Psoas muscle (tissue), 8 donors: ENCODE results near the gene UNC5B. TPM values are rescaled to one million over a fixed set of nuclear protein-coding genes. Genes with fewer than 3 reads are reported as not detected.

Experiments used
- ATAC-seq, 4 donors: fragments of 200-7000 bp; cut with Tn5 transposase; one replicate each; pipeline ENCODE4 v1.9.1; 2020; ENCODE audit warnings: moderate library complexity in 3 of 4, mild to moderate bottlenecking in 2 of 4
- DNase-seq, 2 donors: peaks; one replicate each; pipeline ENCODE4 v3.0.0-alpha.2; 2020
- H3K27ac ChIP-seq: fragments of 200-600 bp; one replicate; pipeline ENCODE4 v1.8.0; 2022
- H3K27me3 ChIP-seq, 3 donors: fragments of 200-600 bp in 1 of 3; one replicate each; pipeline versions ENCODE4 v1.6.1 to v1.8.0; 2013 to 2022; ENCODE audit warnings: low read length in 2 of 3, mild to moderate bottlenecking in 2 of 3, moderate library complexity in 1 of 3; ENCODE audit not compliant: insufficient read depth in 3 of 3
- H3K36me3 ChIP-seq, 2 donors: fragments of 200-600 bp in 1 of 2; one replicate each; pipeline versions ENCODE4 v1.6.1 to v1.8.0; 2013 to 2022; ENCODE audit warnings: low read depth in 1 of 2, mild to moderate bottlenecking in 1 of 2, moderate library complexity in 1 of 2; ENCODE audit not compliant: insufficient read depth in 1 of 2
- H3K4me1 ChIP-seq: fragments of 200-600 bp; one replicate; pipeline ENCODE4 v1.8.0; 2022
- H3K4me3 ChIP-seq: fragments of 200-600 bp; one replicate; pipeline ENCODE4 v1.8.0; 2022; ENCODE audit warnings: mild to moderate bottlenecking
- H3K9me3 ChIP-seq: fragments of 200-600 bp; one replicate; pipeline ENCODE4 v1.8.0; 2022
- CTCF ChIP-seq: fragments of 200-600 bp; IDR thresholded peaks from one replicate; pipeline ENCODE4 v1.8.0; 2022; ENCODE audit warnings: antibody characterized with exemption
- WGBS, 3 donors: extraction: QIAGEN DNeasy Blood & Tissue Kit; methylation state at CpG; one replicate each; pipeline versions ENCODE4 v1.1.6 to v1.1.7; 2013; 5-methylcytosine and 5-hydroxymethylcytosine counted together
- intact Hi-C, 2 donors: fragments of 100-400 bp; cut with DNase I; formaldehyde crosslinking; loops; one replicate each; pipeline versions ENCODE4 v1.11.0 to v1.14.2; 2022
- polyA plus RNA-seq, 3 donors: library from polyadenylated mRNA; stranded (reverse); fragments of 200-250 nt; gene quantifications; one replicate each; pipeline ENCODE4 v1.2.3, GENCODE V29; 2013
- total RNA-seq, 4 donors: library from RNA; stranded (reverse); fragmentation: NEBNext Ultra II Directional in 2 of 4; extraction: Animal tissue kit (Norgen Biotek cat#: 25700) in 2 of 4; gene quantifications; one replicate each; pipeline versions ENCODE4 v1.2.1 to v1.2.4, GENCODE V29; 2021 to 2023
- donor health status: healthy with polysubstance abuse.
- donor health status: DM: no; HTN: no; CAD: no; lungs with moderate emphysema.
- donor health status: Bipolar disorder and iron deficiency.
- donor health status: healthy.
- donor health status: DM: yes; HTN: yes; CAD: no.
- donor health status: DM: no; HTN: no; CAD: no.
- donor health status: DM: no; HTN: no; CAD: no.
- donor health status: DM: yes; HTN: yes; CAD: no.

The UNC5B gene
- total and polyA plus RNA-seq, 7 donors, result 0.65 to 5.7 (median 1.3) TPM

DNA sequence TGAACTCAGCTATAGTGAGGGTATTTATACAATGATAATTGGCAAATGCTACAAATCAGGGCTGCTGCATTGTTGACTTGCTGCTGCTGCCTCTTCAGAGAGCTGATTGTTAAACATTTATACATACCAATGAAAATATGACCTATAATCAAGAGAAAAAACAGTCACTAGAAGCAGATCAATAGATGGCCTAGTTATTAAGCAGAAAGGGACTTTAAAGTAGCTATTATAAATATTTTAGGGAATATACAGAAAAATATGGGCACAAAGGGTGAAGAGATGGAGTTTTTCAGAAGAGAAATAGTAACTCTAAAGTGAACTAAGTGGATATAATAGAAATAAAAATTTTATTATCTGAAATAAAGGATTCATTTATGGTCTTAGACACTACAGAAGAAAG lies 14.4 kb upstream of the UNC5B start:
- intact Hi-C loops, result no loop called here
- ATAC-seq, result no peak
- H3K4me1 ChIP-seq, result no peaks in the 10 kb centered on the region

DNA sequence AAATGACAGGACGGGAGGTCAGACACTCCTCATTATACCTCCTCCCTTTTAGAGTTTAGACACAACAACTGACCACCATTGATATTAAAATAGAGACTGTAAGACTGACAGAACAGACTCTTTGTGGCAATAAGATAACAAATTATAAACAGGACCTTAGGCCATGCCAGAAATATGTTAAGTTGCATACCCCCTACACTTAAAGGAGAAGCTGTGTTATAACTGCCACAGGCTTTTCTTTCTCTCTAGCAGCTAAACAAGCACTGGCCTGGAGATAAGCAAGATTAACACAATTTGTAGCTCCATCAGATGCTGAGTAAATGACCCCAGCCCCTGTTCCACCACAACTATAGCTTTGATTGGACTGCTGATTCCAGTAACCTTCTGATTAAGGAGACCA lies 10.5 kb upstream of the UNC5B start:
- Histone ChIP-seq H3K27me3 (no peaks in the 10 kb centered on the region), H3K27ac (no peak overlapping the region), H3K4me1 (no peaks in the 10 kb centered on the region), H3K4me3 (no peak overlapping the region), H3K9me3 (peaks cover 17% of the 10 kb centered on the region), H3K36me3 (no peaks in the 10 kb centered on the region)
- DNase-seq, result no peak
- no peak for ATAC-seq
- 86 to 92% (median 87%) methylated on average over 1 of the region's 1 CpG for WGBS, 3 donors
- intact Hi-C loops, result no loop called here
- TF ChIP-seq CTCF, result no peak

More for the DNA sequence above, 14.4 kb upstream of the UNC5B start:
- no peak overlapping the region for H3K4me3 ChIP-seq
- DNase-seq, result no peak
- peaks cover 19% of the 10 kb centered on the region for H3K9me3 ChIP-seq
- no peak for TF ChIP-seq CTCF
- no peaks in the 10 kb centered on the region for H3K27me3 ChIP-seq
- H3K27ac ChIP-seq, result no peak overlapping the region
- no peaks in the 10 kb centered on the region for H3K36me3 ChIP-seq

GRCh38 chr10:71202314-71202713 lies 10.1 kb upstream of the UNC5B start:
- WGBS, 3 donors, result 95 to 97% (median 96%) methylated on average over 1 of the region's 1 CpG
- no peak overlapping the region for H3K27ac ChIP-seq
- intact Hi-C loops, result no loop called here

GRCh38 chr10:71203124-71203523 lies 9.2 kb upstream of the UNC5B start:
- Histone ChIP-seq H3K4me1 (no peaks in the 10 kb centered on the region), H3K27ac (no peak overlapping the region), H3K27me3 (no peaks in the 10 kb centered on the region), H3K36me3 (no peaks in the 10 kb centered on the region), H3K9me3 (peaks cover 8% of the 10 kb centered on the region), H3K4me3 (no peak overlapping the region)
- ATAC-seq (no peak), DNase-seq (no peak)
- no peak for TF ChIP-seq CTCF
- intact Hi-C loops, result no loop called here
- 85 to 90% (median 85%) methylated on average over 1 of the region's 1 CpG for WGBS, 3 donors

More at GRCh38 chr10:71202314-71202713, 10.1 kb upstream of the UNC5B start:
- ATAC-seq (no peak), DNase-seq (no peak)
- no peak for TF ChIP-seq CTCF
- Histone ChIP-seq H3K4me3 (no peak overlapping the region), H3K27me3 (no peaks in the 10 kb centered on the region), H3K36me3 (no peaks in the 10 kb centered on the region), H3K9me3 (peaks cover 15% of the 10 kb centered on the region), H3K4me1 (no peaks in the 10 kb centered on the region)

DNA sequence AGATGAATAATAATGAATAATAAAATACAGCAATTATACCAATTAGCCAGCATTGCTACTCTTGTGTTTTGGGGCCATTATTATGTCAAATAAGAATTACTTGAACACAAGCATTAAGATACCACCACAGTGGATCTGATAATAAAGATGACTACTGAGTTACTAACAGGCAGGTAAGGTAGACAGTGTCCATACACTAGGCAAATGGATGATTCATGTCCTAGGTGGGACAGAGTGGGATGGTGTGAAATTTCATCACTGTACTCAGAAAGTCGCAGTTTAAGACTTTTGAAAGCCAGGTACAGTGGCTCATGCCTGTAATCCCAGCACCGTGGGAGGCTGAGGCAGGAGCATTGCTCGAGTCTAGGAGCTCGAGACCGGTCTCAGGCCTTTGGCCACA lies 8.7 kb upstream of the UNC5B start:
- no peak for TF ChIP-seq CTCF
- Histone ChIP-seq H3K4me1 (no peaks in the 10 kb centered on the region), H3K9me3 (peaks cover 3% of the 10 kb centered on the region), H3K27ac (no peak overlapping the region), H3K36me3 (no peaks in the 10 kb centered on the region), H3K27me3 (no peaks in the 10 kb centered on the region), H3K4me3 (no peak overlapping the region)
- ATAC-seq (no peak), DNase-seq (no peak)
- intact Hi-C loops, result no loop called here
- WGBS, 3 donors, result 74 to 84% (median 77%) methylated on average over 5 of the region's 5 CpGs
